GM21576 (cell line): Measurements from ENCODE around the gene PISD.
"Not testable (repeated sequence)": the region's sequence is repeated elsewhere in the genome, so short reads cannot be mapped to it uniquely, and the experiment has no call there.

ENCODE experiments used
- ATAC-seq: cut with Tn5 transposase; IDR thresholded peaks from one replicate; pipeline ENCODE4 v1.9.1; 2021; ENCODE audit warnings: mild to moderate bottlenecking, moderate library complexity; ENCODE audit not compliant: unreplicated experiment

Gene PISD

GRCh38 chr22:31611061-31611760 lies 50.8 kb downstream of the PISD start:
- no peak for ATAC-seq

DNA sequence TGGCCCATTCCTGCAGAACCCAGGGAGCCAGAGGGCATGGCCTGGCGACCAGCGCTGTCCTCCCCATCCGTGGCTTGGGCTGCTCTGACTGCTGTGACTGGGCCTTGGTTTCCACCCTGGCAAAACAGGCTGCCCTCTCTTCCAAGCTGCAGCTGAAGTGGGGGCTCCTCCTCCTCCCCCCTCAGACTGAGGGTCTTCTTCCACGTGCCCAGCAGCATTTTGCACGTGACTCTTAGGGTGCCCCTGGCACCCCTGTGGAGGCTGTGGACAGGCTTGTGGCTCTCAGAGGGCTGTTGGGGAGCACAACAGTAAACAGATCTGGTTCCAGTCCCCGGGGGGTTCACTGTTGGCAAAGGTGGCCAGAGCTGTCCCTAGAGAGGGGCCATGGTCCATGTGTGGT lies 51.4 kb downstream of the PISD start:
- ATAC-seq = no peak

- no peak for ATAC-seq
Measured at GRCh38 chr22:31609716-31610115, 52.3 kb downstream of the PISD start.

- no peak for ATAC-seq
Measured at GRCh38 chr22:31607696-31608095, 54.3 kb downstream of the PISD start.

DNA sequence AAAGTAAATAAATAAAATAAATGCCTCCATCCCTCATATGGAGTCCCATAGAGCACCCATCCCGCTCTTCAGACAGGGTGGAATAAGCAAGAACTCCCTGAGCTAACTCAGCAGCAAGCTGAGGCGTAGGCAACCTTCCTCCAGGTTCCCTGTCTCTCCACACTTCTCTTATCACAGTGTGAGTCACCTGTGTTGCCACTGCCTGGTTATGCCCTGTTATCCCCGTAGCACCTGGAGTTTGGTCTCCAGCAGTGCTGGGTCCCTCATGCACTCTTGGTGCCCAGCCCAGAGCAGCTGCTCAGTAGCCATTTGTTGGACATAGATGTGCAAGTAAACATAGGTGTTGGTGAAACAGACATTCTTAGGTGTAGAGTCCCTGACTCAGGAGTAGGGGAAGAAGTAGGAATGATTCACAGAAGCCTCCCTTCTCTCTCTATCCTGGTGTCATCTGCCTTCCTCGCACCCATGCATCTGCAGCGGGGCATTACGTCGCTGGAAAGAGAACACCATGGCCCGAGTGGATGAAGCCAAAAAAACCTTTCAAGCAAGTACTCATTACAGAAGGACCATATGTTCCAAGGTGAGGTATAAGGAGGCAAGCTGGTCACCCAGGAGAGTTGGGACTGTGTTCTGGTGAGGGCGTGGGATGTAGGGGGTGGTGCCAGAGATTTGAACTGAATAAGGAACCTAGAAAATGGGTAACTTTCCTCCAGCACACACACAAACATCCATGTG lies 56.0 kb downstream of the PISD start:
- ATAC-seq = no peak

DNA sequence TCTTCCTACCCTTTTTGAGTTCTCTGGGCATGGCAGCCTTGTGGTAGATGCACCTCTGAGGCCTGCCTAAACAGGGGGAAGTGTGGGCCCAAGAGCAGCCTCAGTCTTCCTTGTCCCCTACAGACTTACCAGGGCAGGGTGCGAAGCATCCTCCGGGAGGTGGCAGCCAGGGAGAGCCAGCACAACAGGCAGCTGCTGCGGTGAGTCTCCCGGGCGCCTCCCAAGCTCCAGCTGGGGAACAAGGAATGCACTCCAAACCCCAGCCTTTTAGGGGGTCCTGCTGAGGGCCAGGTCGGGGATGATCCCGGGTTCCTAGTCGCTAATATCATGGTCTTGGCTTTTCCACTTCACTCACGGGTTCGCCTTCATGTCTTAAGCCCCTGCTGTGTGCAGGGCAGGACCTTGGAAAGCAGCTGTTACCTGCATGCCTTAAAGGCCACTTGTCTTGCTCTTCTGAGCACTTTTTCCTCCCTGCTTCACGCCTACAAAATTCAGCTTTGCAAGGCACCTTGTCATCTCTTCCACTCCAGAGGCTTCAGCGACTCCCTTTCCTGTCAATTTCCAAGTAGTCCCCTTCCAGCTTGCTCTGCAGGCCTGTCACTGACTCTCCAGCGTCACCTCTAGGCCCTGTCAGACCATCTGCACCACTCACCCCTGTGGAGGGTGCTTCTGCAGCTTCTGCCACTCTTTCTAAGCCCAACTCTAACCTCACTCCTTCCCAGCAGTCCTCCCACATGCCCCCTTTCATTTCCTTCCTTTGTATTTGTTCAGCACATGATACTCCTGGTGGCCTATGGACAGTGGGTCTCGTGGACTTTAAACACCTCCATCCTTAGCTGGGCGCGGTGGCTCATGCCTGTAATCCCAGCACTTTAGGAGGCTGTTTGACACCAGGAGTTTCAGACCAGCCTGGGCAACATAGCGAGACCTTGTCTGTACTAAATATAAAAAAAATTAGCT lies 57.0 kb downstream of the PISD start:
- no peak for ATAC-seq

DNA sequence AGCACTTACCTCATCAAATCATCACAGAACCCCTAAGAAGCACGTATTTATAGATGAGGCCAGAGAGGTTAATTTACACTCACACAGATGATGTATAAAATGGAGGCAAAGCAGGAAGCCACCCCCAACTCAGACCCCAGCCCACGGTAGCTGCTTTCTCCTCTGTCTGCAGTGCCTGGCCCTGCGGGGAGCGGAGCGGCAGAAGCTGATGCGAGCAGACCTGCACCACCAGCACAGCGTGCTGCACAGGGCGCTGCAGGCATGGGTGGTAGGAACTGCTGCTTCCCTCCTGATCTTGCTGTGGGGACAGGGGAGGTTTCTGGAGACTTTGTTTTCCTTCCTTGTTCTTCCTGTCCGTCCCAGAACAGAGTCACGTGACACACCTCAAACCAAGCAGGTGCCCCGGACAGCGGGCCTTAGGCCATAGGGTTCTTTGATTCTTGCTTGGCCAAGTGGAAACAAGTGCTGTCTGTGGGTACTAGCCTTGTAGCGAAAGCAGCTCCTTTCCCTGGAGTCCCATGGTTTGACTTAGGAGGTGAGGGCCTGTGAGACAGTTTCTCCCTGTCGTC lies 57.8 kb downstream of the PISD start:
- ATAC-seq = no peak

- no peak for ATAC-seq
Measured at GRCh38 chr22:31603574-31603973, 58.4 kb downstream of the PISD start.

DNA sequence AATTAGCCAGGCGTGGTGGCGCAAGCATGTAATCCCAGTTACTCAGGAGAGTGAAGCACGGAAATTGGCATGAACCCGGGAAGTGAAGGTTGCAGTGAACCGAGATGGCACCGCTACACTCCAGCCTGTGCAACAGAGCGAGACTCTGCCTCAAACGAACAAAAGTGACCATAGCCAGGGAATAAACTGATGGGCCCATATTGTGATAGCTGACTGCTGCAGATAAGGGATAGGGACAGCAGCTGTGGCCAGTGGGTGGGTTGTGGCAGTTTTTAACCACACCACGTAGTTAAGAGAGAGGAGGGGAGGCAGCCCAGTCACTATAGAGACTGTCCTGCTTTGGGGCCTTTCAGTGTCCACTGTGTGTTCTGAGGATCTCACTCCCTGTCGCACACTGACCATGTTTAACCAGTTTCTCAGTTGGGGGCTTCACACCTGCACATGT lies 58.9 kb downstream of the PISD start:
- ATAC-seq = no peak

- no peak for ATAC-seq
Measured at GRCh38 chr22:31602259-31602952, 59.6 kb downstream of the PISD start.

DNA sequence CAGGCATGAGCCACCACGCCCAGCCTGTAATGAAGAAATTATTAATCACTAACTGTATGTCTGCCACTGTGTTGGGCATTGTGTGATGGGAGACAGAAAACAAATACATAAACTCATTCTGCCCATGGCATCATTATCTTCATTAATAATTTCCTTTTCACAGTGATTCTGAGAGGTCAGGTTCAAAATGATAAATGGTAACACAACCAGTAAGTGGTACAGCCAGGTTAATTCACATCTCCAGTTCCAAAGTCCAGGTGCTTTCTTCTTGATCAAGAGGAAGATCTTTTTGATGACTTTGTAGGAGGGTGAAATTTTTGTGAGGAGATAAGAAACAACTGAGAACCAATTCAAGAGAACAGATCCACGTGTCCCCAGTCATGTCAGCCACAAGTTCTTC lies 66.7 kb downstream of the PISD start:
- no peak for ATAC-seq

- ATAC-seq = not testable (repeated sequence)
Measured at GRCh38 chr22:31590161-31590560, 71.9 kb downstream of the PISD start.

- no peak for ATAC-seq
Measured at GRCh38 chr22:31588970-31589675, 72.9 kb downstream of the PISD start.

DNA sequence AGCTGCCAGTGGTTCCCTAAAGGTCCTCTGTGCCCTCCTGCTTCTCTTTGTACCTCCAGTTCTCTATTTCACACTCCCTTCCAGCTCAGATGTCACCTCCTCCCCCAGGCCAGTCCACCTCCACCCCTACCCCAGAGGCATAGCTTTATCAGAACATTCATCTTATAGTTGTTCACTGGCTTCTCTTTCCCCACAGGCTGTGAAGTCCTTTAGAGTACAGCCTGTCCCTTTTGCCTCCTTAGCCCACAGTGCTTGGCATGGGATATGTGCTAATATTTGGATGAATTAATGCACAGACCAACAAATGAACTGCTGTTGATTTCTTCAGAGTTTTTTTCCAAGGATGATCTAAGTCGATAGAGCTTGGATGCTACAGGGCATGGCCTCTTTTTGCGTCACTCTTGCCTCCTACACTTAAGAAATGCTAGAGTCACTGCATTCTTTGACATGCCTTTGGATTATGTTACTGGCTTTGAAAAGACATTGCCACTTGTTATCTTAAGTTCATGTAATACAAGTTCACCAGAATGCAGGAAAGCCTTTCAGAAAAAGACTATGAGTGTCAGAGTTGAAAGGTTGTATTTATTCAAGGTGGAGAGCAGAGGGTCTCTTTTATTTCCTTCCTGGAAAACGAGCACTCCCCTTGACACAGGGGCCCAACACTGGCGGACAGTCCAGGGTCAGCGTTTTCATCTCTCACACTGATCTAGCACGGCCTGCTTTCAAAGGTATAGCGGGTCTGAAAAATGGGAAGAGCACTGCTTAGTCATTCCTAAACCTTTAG lies 75.7 kb downstream of the PISD start:
- no peak for ATAC-seq

DNA sequence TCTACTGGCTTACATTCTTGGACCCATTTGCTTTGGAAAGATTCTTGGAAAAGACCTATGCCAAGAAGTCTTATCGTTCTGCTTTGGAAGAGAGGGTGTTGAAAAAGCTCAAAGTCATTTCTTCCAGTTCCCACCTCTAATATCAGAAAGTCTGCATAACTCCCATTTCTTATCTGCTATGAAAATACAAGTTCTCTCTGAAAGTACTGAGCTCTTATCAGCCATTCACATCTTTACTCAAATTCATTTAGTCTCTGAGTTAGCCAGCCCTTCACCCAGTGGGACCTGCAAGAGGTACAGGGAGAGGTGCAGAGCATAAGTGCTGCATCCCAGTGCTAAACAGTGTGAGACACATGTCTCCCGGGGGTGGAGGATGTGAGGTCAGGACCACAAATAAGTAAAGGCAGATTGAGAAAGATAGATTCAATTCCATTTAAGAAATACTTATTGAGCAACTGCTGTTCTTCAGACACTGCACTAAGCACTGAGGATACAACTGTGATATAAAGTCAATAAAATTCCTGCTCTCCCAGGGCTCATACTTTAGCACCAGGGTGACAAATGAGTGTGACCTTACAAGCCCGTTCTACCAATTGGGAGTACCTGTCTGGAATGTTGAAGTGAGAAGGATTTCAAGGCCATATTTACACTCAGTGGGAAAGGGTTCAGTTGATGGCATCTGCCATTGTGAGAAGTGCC lies 76.7 kb downstream of the PISD start:
- no peak for ATAC-seq

DNA sequence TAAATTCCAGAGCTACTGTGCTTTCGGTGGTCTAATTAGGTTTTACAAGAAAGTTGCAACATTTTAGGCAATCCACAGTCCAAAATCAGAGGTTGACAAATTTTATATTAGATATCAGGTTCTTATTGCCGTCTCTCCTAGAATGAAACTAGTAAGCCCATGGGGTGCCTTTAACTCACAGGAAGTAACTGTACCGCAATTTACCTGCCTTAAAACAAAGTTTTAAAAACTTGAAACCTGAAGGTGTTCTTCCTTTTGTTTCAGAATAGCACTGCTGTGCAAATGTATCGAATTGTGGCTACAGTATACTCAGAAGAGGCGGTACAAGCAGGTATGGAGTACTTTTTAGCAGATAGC lies 77.2 kb downstream of the PISD start:
- no peak for ATAC-seq

DNA sequence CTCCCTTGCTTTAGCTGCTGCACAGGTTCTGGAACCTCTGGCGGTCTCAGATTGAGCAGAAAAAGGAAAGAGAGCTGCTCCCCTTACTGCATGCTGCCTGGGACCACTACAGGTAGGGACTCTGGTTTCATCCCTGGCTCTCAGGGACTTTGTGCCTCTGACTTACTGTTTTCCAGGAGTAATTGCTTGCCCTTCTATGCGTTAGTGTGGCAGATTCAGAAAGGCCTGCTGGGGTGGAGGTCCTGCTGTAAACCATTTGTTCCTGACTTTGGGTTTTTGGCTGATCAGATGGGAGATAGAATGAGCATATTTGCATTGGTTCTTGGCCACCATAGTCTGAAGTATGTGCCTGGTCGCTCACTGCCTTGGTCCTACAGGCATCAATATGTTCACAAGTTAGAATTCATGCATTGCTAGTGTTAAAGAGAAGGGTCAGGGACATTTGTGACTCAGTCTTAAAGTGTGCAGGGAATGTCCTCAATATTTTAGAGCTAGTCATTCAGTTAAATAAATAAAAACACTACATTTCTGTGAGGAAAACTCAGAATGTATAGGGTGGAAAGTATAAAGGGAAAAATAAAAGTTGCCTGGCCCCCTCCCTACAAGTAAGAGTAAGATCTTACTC lies 78.0 kb downstream of the PISD start:
- ATAC-seq = no peak

DNA sequence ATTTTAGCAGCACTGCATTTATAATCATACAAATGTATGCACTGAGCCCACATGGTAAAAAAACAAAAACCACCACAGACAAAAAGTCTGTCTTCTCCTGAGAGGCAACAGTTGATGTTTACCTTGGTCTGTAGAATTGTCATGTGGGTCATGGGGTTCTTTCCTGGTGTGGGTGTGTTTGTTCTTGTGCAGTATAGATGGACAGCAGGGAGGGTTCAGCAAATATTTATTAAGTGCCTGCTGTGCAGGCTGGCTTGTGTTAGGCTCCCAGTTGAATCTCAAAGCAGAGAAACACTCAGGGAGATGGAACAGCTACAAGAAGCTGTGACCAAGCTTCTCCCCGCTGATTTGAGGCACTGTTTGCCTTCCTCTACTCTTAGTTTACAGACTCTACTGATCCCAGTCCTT lies 82.2 kb downstream of the PISD start:
- no peak for ATAC-seq
